ENCODE results near the gene RHOU.
"Not testable (repeated sequence)": the region's sequence is repeated elsewhere in the genome, so short reads cannot be mapped to it uniquely, and the experiment has no call there.

The RHOU gene

GRCh38 chr1:228763561-228763960 lies 28.3 kb downstream of the RHOU start:
- no peak for DNase-seq

GRCh38 chr1:228765168-228765946 lies 30.1 kb downstream of the RHOU start:
- no peak for DNase-seq

GRCh38 chr1:228766788-228767187 lies 31.5 kb downstream of the RHOU start:
- no peak for DNase-seq

GRCh38 chr1:228767636-228768354 lies 32.5 kb downstream of the RHOU start:
- no peak for DNase-seq

- no peak for DNase-seq
Observed at GRCh38 chr1:228768355-228769000, 33.2 kb downstream of the RHOU start.

GRCh38 chr1:228770779-228771223 lies 35.5 kb downstream of the RHOU start:
- no peak for DNase-seq

- DNase-seq, result peak; percentile 13
Observed at GRCh38 chr1:228772516-228773212, 37.4 kb downstream of the RHOU start.

GRCh38 chr1:228775946-228776345 lies 40.7 kb downstream of the RHOU start:
- DNase-seq, result not testable (repeated sequence)

- DNase-seq, result no peak
Observed at GRCh38 chr1:228776449-228776848, 41.2 kb downstream of the RHOU start.

- no peak for DNase-seq
Observed at GRCh38 chr1:228777236-228777635, 42.0 kb downstream of the RHOU start.

GRCh38 chr1:228778026-228778425 lies 42.7 kb downstream of the RHOU start:
- no peak for DNase-seq

- no peak for DNase-seq
Observed at GRCh38 chr1:228778466-228778865, 43.2 kb downstream of the RHOU start.

GRCh38 chr1:228778961-228779360 lies 43.7 kb downstream of the RHOU start:
- no peak for DNase-seq

- DNase-seq, result no peak
Observed at GRCh38 chr1:228781161-228781808, 46.0 kb downstream of the RHOU start.

- DNase-seq, result no peak
Observed at GRCh38 chr1:228781809-228782661, 46.8 kb downstream of the RHOU start.

GRCh38 chr1:228782662-228783417 lies 47.6 kb downstream of the RHOU start:
- peak; percentile 75 for DNase-seq

GRCh38 chr1:228783418-228784040 lies 48.2 kb downstream of the RHOU start:
- no peak for DNase-seq

- DNase-seq, result no peak
Observed at GRCh38 chr1:228784181-228784580, 48.9 kb downstream of the RHOU start.

- no peak for DNase-seq
Observed at GRCh38 chr1:228785366-228786330, 50.4 kb downstream of the RHOU start.
